GF-D8 (cell line): ENCODE results near the gene ANTXR1.

Source experiments
- DNase-seq: peaks from one replicate; lab custom pipeline; 2025; lab: John Stamatoyannopoulos, UW

The ANTXR1 gene

GRCh38 chr2:69134306-69134945 lies 121.4 kb downstream of the ANTXR1 start:
- DNase-seq = no peak

DNA sequence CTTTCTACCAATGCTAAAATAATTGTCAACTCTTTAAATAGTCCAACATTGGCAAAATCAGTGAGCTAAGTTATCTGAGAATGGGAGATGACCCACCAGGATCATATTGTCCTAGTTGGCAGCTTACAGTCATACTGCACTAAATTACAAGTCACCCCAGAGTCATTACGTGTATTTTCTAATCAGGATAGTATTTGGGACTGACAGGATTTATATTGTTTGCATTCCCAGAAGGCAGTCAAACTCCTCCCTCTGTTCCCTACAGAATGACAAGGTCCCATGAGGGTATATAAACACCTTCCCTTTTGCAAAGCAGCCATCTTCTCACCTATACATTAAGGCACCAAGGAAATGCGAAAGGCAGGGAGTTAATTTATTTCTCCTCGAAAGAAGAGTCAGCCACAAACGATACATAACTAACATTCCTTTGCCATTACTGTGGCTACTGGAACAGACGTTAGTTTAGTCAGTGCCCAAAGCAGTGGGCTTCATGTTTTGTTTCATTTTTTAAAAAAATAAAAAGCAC lies 125.3 kb downstream of the ANTXR1 start:
- DNase-seq = no peak

- no peak for DNase-seq
Measured at GRCh38 chr2:69138793-69139459, 125.9 kb downstream of the ANTXR1 start.

DNA sequence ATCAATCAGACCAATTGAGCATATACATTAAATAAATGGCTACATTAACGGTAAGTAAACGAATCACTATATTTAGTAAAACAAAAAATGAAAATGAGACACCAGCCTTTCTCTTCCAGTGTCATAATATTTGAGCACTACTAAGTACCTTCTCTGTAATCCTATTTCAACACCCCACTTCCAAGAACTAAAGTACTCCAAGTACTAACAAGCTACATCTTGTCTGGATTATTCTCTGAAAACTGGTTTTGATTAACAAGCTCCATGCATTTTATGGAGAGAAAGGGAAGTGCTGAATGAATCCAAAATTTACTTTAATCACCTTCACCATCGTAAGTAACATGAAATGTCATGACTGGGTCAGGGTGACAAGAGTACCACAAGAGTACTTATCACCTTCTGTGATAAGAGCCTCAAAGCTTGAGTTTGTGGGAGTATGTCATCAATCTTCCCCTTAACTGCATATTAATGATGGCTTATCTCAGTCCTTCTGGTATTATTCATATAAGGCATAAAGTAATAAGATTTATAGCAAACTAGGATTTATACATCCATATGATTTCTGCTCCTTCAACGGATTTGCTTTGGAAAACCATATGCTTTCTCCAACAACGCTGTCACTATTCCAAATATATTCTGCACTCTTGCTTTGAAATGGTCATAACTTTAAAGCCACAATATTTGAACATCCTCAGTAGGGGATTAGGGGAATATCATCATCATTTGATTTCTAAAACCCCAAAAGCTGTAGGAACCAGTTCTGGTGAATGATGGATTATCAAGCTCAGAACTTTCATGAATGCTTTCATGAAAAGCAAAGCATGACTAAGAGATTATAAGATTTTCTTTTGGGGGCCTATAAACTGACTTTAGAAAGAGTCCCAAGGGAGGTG lies 127.0 kb downstream of the ANTXR1 start:
- no peak for DNase-seq

DNA sequence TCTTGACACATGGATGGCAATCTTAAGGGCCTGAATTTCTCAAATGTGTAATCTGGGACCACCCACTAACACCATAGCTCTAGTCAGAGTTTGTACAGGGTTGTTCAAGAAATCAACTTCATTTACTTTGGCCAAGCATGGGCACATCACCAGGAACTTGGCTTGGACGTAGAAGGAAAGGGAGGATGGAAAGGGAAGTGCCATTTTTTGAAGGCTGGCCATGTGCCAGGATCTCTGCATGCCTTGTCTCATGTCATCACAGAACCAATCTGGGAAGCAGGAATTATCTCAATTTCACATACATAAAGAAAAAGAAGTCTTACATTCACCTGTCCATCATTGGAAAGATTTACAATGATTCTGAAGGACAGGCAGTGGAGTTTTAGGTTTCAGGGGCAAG lies 128.1 kb downstream of the ANTXR1 start:
- no peak for DNase-seq

- DNase-seq = no peak
Measured at GRCh38 chr2:69143748-69144360, 130.9 kb downstream of the ANTXR1 start.

DNA sequence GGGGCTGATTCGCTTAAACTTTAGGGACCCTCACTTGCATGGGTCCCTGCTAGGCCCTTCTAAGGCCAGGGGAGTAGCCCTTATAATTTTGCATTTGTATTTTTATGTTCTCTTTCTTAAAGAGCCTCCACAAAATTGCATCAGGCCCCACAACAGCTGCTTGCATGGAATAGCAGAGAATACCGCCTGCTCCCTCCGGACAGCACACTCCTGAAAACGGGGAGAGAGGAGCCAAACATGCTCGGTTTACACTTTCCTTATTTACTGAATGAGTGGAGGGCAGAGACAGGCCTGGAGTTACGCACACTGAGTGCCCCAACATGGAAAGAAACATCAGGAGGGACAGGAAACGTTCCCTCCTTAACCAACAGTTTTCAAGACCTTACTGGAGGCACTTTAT lies 132.2 kb downstream of the ANTXR1 start:
- DNase-seq = no peak

GRCh38 chr2:69147841-69148533 lies 135.0 kb downstream of the ANTXR1 start:
- no peak for DNase-seq

DNA sequence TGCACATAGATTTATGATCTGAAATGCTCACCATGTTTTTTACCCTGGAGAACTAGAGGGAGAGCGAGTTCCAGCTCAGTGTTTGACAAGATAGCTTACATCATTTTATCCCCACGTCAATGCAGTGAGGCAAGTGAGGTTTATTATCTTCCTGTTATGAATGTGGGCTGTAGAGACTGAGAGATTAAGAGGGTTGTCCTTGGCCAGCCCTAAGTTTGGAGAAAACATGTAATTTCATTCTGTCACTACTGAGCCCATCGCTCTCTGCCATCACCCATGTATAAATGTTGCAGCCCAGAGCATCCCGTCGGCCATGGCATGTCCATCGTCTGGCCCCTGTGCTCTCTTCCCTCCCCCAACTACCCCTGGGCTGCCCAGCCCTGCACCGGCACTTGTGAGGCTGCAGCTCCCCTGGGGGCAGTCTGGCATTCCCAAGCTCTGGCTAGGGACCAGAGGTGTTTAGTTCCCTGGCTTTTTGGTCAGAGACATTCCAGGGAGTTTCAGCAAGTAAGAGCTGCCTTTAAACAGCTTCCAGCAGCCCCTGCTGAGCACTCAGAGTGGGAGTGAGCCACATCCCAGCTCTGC lies 136.7 kb downstream of the ANTXR1 start:
- DNase-seq = no peak

DNA sequence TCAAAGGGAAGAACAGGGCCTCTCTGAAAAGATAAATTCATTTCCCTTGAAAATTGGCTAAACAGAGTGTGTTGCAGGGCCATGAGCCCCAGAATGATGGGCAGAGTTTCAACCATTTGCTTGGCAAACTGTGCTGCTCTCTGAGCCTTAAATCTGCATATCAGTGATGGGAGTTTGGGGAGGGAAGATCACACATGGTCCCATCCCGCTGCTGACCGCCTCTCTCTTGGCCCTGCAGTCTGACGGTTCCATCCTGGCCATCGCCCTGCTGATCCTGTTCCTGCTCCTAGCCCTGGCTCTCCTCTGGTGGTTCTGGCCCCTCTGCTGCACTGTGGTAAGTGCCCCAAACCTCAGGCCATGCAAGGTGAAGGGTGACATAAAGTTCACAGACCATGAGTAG lies 139.0 kb downstream of the ANTXR1 start:
- no peak for DNase-seq

- no peak for DNase-seq
Measured at GRCh38 chr2:69152847-69153583, 140.0 kb downstream of the ANTXR1 start.

DNA sequence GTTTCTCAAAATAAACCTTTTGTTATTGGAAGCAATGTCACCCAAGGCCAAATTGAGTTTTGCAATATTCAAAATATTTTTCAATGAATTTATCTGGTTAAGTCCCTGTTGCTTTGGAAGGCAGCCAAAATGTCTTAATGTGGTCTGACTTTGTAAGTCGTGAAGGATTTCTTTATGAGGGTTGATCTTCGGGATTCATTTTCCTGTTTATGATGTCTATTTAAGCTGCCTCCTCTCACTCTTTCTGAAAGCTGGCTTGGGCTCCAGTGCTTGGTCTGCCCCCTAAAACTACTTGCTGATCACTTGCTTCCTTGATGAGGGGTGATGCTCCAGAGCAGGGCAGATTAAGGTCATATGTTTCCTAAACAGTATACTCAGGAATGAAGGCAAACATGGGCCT lies 141.1 kb downstream of the ANTXR1 start:
- DNase-seq = no peak

DNA sequence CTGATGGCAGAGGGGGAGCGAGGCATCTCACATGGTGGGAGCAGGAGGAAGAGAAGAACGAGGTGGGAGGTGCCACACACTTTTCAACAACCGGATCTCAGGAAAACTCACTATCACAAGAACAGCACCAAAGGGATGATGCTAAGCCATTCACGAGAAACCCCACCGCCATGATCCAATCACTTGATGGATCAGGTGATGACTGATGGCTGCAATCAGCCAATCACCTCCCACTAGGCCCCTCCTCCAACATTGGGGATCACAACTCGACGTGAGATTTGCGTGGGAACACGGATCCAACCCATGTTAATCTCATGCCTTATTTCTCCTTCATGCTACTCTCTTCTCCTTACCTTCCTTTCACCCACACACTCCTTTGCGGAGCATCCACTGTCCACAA lies 143.6 kb downstream of the ANTXR1 start:
- no peak for DNase-seq

- DNase-seq = no peak
Measured at GRCh38 chr2:69157441-69157840, 144.5 kb downstream of the ANTXR1 start.

- DNase-seq = no peak
Measured at GRCh38 chr2:69159986-69160385, 147.0 kb downstream of the ANTXR1 start.

DNA sequence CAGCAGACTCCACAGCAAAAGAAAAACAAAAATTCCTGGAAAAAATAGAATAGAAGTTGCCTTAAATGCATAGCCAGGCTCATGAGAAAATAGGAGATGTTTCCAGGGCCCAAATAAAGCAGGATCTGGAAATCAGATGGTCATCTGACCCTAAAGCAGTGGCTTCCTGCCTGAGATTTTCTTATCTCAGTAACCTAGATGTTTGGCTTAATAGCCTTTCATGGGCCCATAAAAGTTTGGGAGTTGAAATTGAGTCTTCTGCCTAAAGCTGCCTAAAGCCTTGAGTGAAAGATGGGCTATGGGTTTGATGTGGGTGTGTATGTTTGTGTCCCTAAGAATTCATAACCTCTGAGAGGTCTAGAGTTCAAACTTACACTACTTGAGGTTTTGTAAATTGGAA lies 149.1 kb downstream of the ANTXR1 start:
- no peak for DNase-seq

- DNase-seq = peak; percentile 77
Measured at GRCh38 chr2:69163109-69163508, 150.1 kb downstream of the ANTXR1 start.

DNA sequence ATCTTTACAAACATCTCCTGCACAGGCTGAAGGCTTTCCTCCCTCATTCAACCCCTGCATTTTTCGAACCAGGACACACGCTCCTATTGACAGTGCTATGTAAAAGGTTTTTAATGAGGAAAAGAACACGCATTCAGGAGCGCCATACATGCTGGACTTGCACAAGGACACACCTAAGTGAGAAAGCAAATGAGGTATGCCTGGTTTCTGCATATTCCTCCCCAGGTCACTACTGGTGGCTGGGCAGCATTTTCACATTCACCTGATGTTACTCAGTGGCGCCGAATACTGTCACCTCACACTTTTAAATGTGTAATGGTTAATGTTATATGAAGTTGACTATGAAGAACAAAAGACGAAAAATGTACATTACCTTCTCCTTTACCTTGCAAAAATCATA lies 150.6 kb downstream of the ANTXR1 start:
- no peak for DNase-seq

- no peak for DNase-seq
Measured at GRCh38 chr2:69164061-69164778, 151.2 kb downstream of the ANTXR1 start.
